ENCODE results near the gene COQ9. TPM values are rescaled to one million over a fixed set of nuclear protein-coding genes. Genes with fewer than 3 reads are reported as not detected.

COQ9 gene
- total RNA-seq, 4 donors from 2014 or later = 41.8 to 112 (median 76.1) TPM

- H3K27ac ChIP-seq = no peak overlapping the region
- intact Hi-C loops (cut with DNase I) = loop anchor here (5.0 kb wide), 1 partner anchor 53 kb away; no protein-coding TSS in a partner anchor
- H3K27me3 ChIP-seq = no peaks in the 10 kb centered on the region
- H3K9me3 ChIP-seq = no peaks in the 10 kb centered on the region
- no peak for DNase-seq
- peaks cover 14 to 23% of the 10 kb centered on the region in 2 donors for H3K4me1 ChIP-seq
- 93 to 94% methylated on average over 2 of the region's 2 CpGs for WGBS, 2 donors
- no peak overlapping the region for H3K4me3 ChIP-seq (replicated peaks in 1 of 3)
- peaks cover 47% of the 10 kb centered on the region in 2 donors for H3K36me3 ChIP-seq
- TF ChIP-seq CTCF (IDR thresholded peaks at IDR 0.05) (no peak), POLR2A (IDR thresholded peaks at IDR 0.05) (no peak)
These were observed 17.2 kb downstream of the COQ9 start for GRCh38 chr16:57464523-57464922.

- H3K9me3 ChIP-seq = no peaks in the 10 kb centered on the region
- peaks cover 61 to 69% of the 10 kb centered on the region in 2 donors for H3K36me3 ChIP-seq
- no peaks in the 10 kb centered on the region for H3K27me3 ChIP-seq
- no peak overlapping the region for H3K27ac ChIP-seq
- 87 to 92% methylated on average over 2 of the region's 2 CpGs for WGBS, 2 donors
- DNase-seq = no peak
- H3K4me3 ChIP-seq (replicated peaks in 1 of 3) = no peak overlapping the region
- peaks cover 10 to 30% of the 10 kb centered on the region in 2 donors for H3K4me1 ChIP-seq
- TF ChIP-seq CTCF (IDR thresholded peaks at IDR 0.05) = no peak
- no peak for TF ChIP-seq POLR2A (IDR thresholded peaks at IDR 0.05)
- intact Hi-C loops (cut with DNase I) = no loop called here
These were observed 21.1 kb downstream of the COQ9 start for GRCh38 chr16:57468346-57468745.

- Histone ChIP-seq H3K36me3 (peaks cover 63 to 76% of the 10 kb centered on the region in 2 donors), H3K9me3 (no peaks in the 10 kb centered on the region)
- intact Hi-C loops (cut with DNase I) = no loop called here
These were observed 21.8 kb downstream of the COQ9 start for GRCh38 chr16:57469046-57469445.

GRCh38 chr16:57469917-57470470 is 22.7 kb downstream of the COQ9 start:
- DNase-seq = no peak
- peaks cover 63 to 69% of the 10 kb centered on the region in 2 donors for H3K36me3 ChIP-seq
- no peak overlapping the region for H3K27ac ChIP-seq
- no peaks in the 10 kb centered on the region for H3K27me3 ChIP-seq
- TF ChIP-seq POLR2A (IDR thresholded peaks at IDR 0.05) (no peak), CTCF (IDR thresholded peaks at IDR 0.05) (no peak)
- no peak overlapping the region for H3K4me3 ChIP-seq (replicated peaks in 1 of 3)
- 78 to 92% methylated on average over 8 to 9 of the region's 9 CpGs for whole genome bisulfite sequencing, 2 donors
- no peaks in the 10 kb centered on the region for H3K9me3 ChIP-seq
- peaks cover 0 to 13% of the 10 kb centered on the region in 2 donors for H3K4me1 ChIP-seq
- intact Hi-C loops (cut with DNase I) = no loop called here

More at GRCh38 chr16:57469046-57469445, 21.8 kb downstream of the COQ9 start:
- no peak overlapping the region for H3K27ac ChIP-seq
- TF ChIP-seq POLR2A (IDR thresholded peaks at IDR 0.05) (no peak), CTCF (IDR thresholded peaks at IDR 0.05) (no peak)
- DNase-seq = no peak
- H3K4me3 ChIP-seq (replicated peaks in 1 of 3) = no peak overlapping the region
- 83 to 91% methylated on average over 11 of the region's 11 CpGs for WGBS, 2 donors
- H3K27me3 ChIP-seq = no peaks in the 10 kb centered on the region
- H3K4me1 ChIP-seq = peaks cover 3 to 23% of the 10 kb centered on the region in 2 donors

- no peak overlapping the region for H3K4me3 ChIP-seq (replicated peaks in 1 of 3)
- intact Hi-C loops (cut with DNase I) = no loop called here
- peak; percentile 27 to 33 for DNase-seq
- H3K36me3 ChIP-seq = peaks cover 63 to 67% of the 10 kb centered on the region in 2 donors
- H3K27ac ChIP-seq = no peak overlapping the region
- WGBS, 2 donors = 51 to 63% methylated on average over 6 of the region's 6 CpGs
- H3K27me3 ChIP-seq = no peaks in the 10 kb centered on the region
- peaks cover 0 to 12% of the 10 kb centered on the region in 2 donors for H3K4me1 ChIP-seq
- no peaks in the 10 kb centered on the region for H3K9me3 ChIP-seq
- TF ChIP-seq CTCF (IDR thresholded peaks at IDR 0.05) (no peak), POLR2A (IDR thresholded peaks at IDR 0.05) (no peak)
These were observed 23.4 kb downstream of the COQ9 start for GRCh38 chr16:57470711-57471110.

All from thyroid gland (tissue), 4 donors.